Stimulated activated CD4-positive, alpha-beta T cell treated with anti-CD3 and anti-CD28 coated beads, Interleukin-2, amount 100 ng/mL, for 4 hours (primary cell): ENCODE results near the gene OVCA2.
"Not testable (repeated sequence)": the region's sequence is repeated elsewhere in the genome, so short reads cannot be mapped to it uniquely, and the experiment has no call there.

Experiments
- DNase-seq: peaks from one replicate; pipeline ENCODE4 v3.0.0-alpha.2; 2020; ENCODE audit warnings: low read depth

OVCA2 gene

DNA sequence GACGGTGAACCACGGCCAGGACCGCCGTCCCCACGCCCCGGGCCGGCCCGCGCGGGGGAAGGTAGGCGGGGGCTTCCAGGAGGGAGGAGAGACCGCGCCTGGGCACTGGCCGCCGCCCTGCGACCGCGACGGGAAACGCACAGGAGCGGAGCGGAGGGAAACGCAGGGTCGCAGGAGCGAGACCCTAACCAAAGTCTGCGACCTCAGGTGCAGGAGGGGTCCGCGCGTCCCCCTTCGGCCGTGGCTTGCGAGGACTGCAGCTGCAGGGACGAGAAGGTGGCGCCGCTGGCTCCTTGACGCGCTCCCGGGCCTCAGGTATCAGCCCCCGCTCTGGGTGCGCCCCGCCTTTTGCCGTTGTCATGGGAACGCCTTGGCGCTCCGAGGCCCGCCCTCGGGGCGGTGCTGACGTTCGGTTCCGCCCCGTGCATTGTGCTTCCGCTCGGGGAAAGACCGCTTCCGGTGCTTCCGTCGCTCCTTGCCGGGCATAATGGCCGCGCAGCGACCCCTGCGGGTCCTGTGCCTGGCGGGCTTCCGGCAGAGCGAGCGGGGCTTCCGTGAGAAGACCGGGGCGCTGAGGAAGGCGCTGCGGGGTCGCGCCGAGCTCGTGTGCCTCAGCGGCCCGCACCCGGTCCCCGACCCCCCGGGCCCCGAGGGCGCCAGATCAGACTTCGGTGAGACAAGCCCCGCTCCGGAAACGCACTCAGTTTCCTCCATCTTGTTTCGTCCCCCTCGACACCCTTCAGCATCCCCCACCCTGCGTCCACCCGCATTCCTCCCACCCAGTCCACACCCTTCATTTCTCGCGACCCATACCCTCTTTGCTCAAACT, at the start of gene OVCA2:
OVCA2 (plus strand) TSS at position 462 of the 829 bp plus-strand sequence; CDS start at position 488, 26 bp downstream.
- peak; percentile 97 for DNase-seq

DNA sequence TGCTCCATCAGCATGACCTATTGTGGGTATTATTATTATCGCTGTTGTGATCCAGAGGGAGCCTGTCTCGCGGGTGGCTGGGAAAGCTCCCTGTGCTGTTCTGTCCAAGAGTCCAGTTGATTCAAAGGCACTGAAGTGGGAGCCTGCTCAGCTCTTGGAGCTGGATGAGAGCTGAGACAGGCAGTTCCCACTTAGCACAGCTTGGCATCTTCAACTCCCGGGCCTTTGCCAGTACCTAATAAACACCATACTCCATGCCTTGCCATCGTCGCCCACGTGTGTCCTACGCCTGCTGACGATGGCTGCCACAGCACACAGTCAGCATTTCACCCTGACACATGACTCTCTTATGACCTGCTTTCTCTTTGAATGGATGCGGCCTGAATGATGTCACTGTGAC, 49.3 kb upstream of the OVCA2 start:
- DNase-seq = no peak

DNA sequence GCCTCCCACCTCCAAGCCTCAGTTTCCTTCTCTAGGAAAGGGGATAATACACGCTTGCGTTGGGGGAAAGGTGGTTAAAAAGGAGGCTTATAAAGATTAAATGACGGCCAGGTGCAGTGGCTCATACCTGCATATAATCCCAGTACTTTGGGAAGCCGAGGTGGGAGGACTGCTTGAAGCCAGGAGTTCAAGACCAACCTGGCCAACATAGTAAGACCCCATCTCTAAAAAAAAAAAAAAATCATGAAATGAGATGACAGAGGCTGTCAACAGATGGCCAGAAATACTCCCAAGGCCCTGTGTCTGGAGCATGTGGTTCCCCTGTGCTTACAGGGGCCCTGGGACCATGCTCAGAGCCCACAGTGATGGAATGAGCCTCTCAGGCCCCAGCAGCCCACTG, 47.1 kb upstream of the OVCA2 start:
- no peak for DNase-seq

DNA sequence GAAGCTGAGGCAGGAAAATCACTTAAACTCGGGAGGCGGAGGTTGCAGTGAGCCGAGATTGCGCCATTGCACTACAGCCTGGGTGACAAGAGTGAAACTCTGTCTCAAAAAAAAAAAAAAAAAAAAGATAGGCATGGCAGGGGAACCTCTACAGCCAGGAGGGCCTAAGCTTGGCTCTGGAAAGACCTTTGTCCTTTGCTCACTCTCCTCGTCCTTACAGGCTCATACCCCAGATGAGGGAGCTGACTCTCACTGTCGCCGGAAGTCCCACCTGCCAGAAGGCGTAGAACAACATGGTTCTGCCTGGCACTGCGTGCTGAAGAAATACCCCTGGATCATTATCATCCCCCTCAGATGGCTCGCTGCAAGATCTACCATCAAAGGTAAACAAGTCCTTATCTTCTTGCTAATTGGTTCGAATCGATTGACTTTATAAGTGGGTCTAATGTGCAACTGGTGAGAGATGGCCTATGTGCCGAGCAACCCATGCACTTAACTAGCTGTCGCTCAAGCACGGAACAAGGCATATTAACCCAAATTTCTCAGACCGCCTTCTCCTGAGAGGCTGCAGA, 46.4 kb upstream of the OVCA2 start:
- DNase-seq = no peak

DNA sequence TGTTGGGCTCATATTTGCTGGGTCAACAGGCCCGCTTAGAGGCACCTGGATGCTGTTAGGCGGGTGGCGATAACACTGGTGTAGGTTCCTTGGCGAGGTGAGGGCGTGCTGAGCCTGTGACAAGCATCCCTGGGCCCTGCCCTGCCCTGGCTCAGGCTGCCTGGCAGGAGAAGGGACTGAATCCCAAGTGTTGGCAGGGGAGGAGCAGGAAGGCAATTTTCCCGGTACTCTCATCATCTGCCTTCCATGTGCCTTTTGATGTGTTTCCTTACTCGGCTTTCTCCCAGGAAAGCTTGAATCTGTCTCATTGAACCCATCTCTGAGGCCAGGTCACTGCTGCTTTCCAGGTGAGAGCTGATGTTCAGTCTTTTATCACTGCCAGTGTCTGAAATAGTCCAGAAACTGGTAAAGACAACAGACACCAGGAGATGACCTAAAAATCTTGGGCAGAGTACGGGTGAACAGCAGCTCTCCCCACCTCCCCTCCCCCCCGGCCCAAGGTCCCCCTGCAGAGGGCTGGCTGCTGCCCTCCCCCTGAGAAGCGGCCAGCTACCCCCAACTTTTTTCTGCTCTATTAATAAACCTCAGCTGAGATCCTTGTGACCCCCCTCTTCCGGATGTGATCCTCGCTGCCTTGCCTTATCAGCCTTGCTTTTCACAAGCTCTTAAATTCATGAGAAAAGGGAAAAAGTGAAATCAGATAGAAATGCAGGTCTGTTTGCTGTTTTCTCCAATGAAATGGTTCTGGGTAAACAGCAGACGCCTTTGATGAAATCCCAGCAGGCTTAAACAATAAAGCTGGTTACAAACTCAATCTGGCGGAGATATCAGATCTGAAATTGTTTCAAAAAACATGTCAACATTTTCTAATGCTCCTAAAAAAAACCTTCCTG, 45.7 kb upstream of the OVCA2 start:
- no peak for DNase-seq

DNA sequence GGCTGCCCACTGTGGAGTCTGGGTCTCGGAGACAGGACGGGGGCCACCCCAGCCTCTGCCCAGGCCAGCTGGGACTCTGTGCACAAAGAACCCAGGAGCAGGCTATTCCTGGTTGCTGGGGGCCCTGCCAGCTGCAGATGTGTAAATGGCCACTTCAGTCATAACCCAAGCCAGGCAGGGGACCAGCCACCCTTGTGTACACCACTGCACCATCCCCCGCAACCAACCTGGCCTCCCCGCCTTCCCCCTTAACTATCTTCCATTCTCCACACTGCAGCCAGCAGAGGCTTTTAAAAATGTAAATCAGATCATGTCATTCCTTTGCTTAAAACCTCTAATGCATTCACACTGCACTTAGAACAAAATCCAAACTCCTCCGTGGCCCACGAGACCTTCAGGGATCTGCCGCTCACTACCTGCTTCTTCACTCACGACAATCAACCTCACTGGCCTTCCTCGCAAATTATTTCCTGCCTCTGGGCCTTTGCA, 45.0 kb upstream of the OVCA2 start:
- no peak for DNase-seq

DNA sequence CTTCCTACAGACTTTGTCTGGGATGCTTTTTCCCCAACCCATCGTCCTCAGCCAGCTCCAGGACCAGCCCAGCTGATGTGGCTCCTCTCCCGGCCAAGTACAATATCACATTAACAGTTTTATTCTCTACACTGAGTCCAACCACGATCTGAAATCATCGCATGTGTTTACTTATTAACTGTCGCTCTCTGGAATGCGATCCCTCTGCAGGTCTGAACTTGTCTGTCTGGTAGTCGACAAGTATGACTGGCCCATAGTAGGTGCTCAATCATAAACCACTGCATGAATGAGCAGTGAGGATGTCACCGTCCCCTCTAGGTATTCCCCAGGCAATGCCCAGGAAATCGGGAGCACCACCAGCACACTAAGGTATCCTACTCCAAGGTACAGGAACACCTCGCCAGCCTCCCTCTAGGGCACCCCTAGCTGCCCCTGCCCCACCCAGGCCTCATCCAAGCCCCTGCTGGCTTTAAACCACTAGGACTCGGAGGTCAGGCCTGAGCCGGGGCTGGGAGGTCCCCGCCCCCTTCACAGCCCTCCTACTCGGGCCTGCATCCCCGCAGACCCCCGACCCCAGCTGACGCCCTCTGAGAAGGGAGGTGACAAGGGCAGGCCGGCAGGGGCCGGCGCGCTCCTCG, 44.4 kb upstream of the OVCA2 start:
- no peak for DNase-seq

DNA sequence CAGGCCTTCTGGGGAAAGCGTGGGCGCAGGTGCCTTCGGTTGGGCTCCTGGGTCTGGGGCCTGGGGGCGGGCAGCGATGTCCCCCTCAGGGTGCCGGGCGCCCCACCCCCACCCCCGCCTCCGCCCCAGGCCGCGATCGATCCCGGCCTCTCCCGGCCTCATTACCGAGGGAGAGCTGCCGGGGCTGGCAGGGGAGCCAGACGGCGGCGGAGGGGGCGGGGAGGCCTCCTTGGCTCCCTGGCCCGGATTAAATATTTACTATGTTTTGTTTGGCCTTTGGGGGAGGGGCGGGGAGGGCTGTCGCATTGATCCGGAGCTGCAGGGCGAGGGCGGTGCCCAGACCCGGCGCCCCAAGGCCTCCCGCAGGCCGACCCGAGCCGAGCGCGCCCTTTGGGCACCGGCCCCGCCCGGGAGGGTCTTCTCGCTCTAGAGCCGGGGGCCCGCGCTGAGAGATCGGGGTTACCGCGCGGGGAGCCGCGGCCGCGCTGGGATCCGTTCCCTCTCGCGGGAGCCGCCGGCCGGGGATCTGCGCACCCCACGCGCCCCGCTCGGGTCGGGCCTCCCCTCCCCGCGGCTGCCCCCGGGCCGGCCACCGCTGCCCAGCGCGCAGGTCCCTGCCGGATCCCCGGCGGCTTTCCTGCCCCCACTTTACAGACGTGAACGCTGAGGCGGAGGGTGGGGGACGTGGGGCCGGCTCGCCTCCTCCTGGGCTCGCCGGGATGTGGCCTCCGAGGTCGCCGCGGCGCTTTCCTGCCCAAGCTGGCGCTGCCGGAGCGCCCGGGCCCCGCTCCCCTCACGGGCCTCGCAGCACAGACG, 43.7 kb upstream of the OVCA2 start:
- DNase-seq = no peak

DNA sequence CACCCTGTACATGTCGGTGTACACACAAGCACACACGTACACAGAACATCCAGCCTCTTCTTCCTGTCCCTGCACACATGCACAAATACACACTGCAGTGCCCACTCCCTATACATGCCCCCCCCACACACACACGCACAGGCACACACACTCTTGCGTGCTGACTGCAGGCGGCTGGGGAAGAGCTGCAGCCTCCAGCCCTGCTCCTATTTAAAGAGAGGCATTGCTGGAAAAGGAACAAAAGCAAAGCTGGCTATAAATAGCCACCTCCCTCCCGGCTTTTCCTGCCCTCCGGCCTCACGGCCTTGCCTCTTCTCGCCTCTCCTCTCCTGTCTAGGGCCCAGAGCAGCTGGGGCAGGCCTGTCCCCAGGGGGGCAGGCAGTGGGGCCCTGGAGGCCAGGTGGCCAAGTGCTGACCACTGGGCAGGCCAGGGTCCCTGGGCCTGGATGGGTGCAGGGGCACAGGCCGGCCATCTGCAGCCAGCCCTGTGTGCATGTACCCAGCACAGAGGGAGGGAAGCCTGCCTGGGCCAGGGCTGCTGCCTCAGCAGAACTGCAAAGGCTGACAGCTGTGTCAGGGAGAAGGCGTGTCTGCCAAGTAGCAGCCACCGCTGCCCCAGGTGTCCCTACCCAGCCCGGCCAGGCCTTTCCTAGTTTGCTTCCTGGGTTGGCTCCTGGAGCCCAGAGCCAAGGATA, 42.1 kb upstream of the OVCA2 start:
- DNase-seq = no peak

DNA sequence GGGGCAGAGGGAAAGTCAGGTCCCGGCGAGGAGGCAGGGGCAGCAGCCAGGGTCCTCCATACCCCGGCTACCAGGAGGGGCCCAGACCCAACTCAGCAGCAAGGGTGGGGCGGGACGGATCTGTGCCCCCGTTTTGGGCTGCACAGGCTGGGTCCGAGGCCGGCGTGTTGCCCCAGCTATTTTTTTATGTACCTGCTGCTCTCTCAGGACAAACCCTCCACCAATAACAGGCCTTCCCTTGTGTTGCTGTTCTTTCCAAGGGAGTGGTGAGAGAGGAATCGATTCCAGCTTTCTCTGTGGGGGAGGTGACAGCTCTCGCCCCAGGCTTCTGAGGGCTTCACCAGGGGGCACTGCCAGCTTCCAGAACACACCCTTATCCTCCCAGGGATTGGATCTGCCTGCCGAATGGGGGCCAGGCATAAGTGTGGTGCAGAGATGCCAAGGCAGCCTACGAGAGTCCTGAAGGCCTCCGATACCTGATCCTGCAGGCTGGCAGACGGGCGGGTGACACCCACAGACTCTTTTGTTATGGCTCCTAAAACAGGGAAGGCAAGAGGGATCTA, 39.0 kb upstream of the OVCA2 start:
- no peak for DNase-seq

DNA sequence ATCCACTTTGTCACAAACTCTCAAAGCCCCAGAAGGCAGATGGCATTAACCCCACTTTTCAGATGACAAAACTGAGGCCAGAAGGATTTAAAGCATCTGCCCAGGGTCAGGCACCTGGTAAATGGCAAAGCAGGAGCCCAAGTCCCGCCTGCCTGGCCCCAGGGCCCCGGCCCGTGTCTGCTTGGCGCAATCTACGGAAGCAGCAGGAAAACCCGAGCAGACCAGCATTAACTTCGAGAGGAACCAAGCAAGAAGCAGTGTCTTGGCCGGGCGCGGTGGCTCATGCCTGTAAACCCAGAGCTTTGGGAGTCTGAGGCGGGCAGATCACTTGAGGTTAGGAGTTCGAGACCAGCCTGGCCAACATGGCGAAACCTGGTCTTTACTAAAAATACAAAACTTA, 38.3 kb upstream of the OVCA2 start:
- DNase-seq = no peak

DNA sequence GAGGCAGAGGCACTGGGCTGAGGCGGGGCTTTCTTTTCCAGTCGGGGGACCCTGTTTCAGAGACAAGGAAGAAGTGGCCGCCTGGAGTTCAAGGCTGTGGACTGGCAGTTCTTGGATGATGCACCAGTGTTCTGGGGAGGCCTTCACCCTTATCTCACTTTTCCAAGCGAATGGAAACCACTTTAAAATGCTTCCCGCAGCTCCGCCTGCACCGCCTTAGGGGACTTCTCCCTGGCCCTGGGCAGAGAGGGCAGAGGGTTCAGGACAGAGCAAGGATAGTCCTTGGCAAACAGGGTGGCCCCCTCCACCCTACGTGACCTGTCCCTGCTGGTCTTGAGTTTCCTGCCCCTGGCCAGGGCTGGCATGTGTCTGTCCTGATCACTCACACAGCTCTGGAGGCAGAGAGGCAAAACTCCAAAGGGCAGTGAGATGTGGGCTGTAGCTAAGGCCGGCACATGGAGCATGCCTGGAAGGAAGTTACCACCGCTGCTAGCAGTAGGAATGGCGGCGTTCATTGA, 37.3 kb upstream of the OVCA2 start:
- no peak for DNase-seq

DNA sequence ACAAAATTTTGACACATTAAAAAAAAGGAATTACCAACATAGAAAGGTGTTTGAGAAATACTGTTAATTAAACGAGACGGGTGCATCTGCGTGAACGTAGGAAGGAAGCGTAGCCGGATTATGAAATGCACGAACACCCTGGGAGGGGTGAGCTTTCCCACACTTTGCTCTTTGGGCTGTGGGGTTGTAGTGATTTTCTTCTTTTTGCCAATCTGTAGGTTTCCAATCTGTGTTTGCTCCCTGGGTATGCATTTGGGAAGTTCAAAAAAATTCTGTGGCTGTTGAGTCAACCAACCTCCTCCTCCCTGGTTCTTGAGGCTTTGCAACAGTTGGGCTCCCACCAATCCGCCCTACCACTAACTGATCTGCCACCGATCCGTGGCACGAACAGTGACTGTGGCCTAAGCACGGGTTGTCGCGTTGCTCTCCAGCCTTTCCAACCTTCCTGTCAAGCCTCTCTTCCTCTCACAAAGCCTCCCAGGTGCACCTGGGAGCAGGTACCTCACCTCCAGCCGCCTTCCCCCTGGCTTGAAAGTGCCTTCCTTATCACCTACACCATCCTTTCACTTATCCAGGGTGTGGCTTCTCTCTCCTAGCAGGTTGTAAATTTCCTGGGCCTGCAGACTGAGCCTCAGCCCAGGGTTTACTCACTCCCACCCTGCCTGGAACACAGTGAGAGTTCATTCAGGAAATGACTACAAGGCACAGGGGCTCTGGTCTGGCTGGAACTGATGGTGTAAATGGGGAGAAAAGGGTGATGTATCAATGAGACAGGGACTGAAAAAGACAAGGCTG, 33.3 kb upstream of the OVCA2 start:
- no peak for DNase-seq

DNA sequence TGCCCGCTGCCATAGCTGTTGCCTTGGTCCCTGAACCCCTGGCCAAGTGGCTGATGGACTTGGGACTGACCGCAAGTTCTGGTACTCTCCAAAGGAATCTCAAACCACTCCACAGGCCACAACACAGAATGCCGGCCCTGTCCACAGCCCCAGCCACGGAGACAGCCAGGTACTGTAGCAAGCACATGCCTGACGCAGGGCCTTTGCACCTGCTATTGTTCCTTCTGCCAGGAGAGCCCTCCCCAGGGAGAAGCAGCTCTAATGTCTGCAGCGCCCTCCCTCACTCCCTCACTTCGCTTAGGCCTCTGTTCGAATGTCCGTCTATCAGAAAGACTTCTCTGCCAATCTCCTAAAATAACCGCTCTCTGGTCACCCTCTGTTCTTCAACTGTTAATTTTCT, 32.1 kb upstream of the OVCA2 start:
- DNase-seq = no peak

DNA sequence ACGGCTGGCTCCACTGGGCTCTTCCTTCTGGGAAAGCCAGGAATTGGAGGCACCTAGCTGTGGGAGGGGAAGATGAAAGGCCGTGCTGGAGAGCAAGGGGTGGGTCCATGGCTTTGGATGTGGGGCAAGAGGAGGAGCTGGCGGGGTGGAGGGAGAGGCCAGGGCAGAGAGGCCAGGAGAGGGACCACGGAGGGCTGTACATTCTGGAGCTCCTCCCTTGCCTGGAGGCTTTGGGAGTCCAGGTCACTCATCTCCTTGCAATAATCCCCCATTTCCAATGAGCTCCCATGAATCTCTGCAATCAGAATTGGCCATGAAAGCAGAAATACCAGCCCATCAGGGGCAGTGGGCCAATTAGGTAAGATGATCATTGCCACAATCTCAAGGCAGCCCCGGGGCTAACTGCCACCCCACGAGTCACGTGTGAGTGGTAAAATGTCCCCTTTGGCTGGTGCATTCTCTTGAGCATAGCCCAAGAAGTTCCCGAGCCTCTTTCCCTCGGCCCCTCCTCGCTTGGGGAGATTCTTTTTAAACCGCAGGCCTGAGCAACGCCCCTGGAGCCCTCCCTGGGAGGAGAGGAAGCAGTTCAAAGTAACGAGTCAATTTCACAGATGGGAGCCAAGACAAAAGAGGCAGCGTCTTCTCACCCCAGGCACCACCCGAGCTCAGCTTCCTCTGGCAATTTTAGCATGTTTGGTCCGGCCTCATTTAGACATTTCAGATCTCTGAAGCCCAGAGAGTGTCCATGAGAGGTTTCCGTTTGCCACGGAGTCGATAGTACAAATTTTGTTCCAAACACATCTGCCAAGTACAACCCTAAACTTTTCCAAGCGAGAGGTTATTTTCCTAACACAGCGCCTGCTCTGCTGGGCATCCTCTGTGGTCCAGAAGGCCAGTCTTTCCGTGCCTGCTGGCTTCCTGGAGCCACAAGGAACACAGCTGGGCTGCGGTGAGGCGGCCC, 30.1 kb upstream of the OVCA2 start:
- DNase-seq = no peak

DNA sequence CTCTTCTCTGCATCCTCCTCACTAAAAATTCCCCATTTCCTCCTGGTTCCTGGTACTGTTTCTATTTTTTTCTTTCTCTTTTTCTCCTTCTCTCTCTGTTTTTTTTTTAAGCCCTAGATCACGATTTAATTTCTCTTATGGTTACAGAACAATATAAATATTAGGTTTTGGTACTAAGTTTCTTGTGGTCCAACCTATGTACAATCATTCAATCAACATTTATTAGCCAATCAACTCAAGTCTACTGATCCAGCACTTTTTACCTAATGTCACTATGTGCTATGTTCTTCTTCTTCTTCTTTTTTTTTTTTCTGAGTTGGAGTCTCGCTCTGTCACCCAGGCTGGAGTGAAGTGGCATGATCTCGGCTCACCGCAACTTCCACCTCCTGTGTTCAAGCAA, 29.3 kb upstream of the OVCA2 start:
- DNase-seq = no peak

DNA sequence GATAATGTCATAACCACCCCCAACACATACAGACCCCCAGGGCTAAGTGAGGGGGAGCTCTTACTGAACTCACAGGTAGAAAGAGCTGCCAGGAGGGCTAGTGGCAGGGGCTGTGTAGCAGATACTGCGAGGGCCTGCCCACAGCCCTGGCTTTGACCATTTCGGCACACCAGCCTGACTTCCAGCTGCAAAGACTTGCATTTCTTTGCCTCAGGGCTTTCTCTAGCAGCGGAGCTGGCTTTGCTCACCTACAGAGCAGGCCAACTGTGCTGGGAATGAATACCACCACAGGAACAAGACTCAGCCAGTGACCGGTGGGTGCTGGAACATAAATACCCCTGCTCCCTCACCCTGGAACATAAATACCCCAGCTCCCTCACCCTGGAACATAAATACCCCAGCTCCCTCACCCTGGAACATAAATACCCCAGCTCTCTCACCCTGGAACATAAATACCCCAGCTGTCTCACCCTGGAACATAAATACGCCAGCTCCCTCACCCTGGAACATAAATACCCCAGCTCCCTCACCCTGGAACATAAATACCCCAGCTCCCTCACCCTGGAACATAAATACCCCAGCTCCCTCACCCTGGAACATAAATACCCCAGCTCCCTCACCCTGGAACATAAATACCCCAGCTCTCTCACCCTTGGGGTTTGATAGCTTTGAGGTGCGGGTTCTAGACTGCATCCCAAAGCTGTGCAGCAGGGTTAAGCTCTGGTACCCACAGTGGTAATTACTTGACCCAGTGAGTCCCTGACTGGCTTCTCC, 28.4 kb upstream of the OVCA2 start:
- not testable (repeated sequence) for DNase-seq
